HEK293 (cell line): Measurements from ENCODE around the gene DGKQ.
A peak's percentile ranks its signal among the peaks of the same experiment; 100 is the strongest.

Source experiments
- CTCF ChIA-PET: fragments of 350-600 bp; formaldehyde crosslinking; extraction: SDS; loops from one replicate; lab custom pipeline; 2021; ENCODE audit warnings: antibody characterized with exemption; lab: Yijun Ruan, JAX
- POLR2A ChIA-PET: fragments of 300-600 bp; formaldehyde crosslinking; extraction: SDS; loops from one replicate; lab custom pipeline; 2020; ENCODE audit warnings: antibody characterized with exemption, inconsistent platforms; lab: Yijun Ruan, JAX
- H3K27ac ChIP-seq: fragments of 200-500 bp; sonication (Bioruptor generic); 2 replicates; pipeline ENCODE4 v1.5.1; 2014; ENCODE audit warnings: low read depth, low read length, control low read depth, inconsistent platforms; ENCODE audit errors: extremely low read depth
- H3K36me3 ChIP-seq, 2 experiments: fragments of 200-500 bp in 1 of 2; sonication (Bioruptor generic) in 1 of 2; 1 replicate in 1 of 2; 2 replicates in 1 of 2; pipeline ENCODE4 v1.5.1; 2014 to 2017; ENCODE audit warnings: inconsistent platforms in 2 of 2, low read length in 2 of 2; ENCODE audit not compliant: control insufficient read depth in 2 of 2, insufficient read depth in 1 of 2
- H3K4me1 ChIP-seq: fragments of 200-500 bp; sonication (Bioruptor generic); 2 replicates; pipeline ENCODE4 v1.5.1; 2014; ENCODE audit warnings: mild to moderate bottlenecking, low read length, inconsistent platforms; ENCODE audit not compliant: control insufficient read depth, insufficient read depth
- H3K4me3 ChIP-seq: 2 replicates; pipeline ENCODE4 v1.5.1; 2011; ENCODE audit warnings: low read depth, mild to moderate bottlenecking, control low read depth, low read length, moderate library complexity
- H3K9me3 ChIP-seq: fragments of 200-500 bp; sonication (Bioruptor generic); 2 replicates; pipeline ENCODE4 v1.5.1; 2014; ENCODE audit warnings: low read depth, low read length, inconsistent platforms; ENCODE audit not compliant: control insufficient read depth, insufficient read depth
- ELK4 ChIP-seq: IDR thresholded peaks from 2 replicates; pipeline ENCODE4 v1.6.1; 2011; ENCODE audit warnings: mild to moderate bottlenecking, low read depth, low read length, borderline replicate concordance
- HIC1 ChIP-seq: fragments of 450-650 bp; formaldehyde crosslinking; IDR thresholded peaks from 2 replicates; pipeline ENCODE4 v1.5.1; 2016; ENCODE audit warnings: missing biosample characterization, missing genetic modification characterization
- KLF9 ChIP-seq: fragments of 450-650 bp; formaldehyde crosslinking; IDR thresholded peaks from 2 replicates; pipeline ENCODE4 v1.5.1; 2016; ENCODE audit warnings: missing biosample characterization, missing genetic modification characterization, low read depth
- SP7 ChIP-seq: fragments of 450-650 bp; formaldehyde crosslinking; IDR thresholded peaks from 2 replicates; pipeline ENCODE4 v1.5.1; 2016; ENCODE audit warnings: missing biosample characterization, missing genetic modification characterization
- YY2 ChIP-seq: fragments of 450-650 bp; formaldehyde crosslinking; IDR thresholded peaks from 2 replicates; pipeline ENCODE4 v1.5.1; 2016; ENCODE audit warnings: missing biosample characterization, missing genetic modification characterization
- ZBTB11 ChIP-seq: fragments of 450-650 bp; formaldehyde crosslinking; conservative IDR thresholded peaks from 2 replicates; pipeline ENCODE4 v1.5.1; 2016; ENCODE audit warnings: low read depth, missing biosample characterization, missing genetic modification characterization
- ZBTB17 ChIP-seq: fragments of 450-650 bp; formaldehyde crosslinking; IDR thresholded peaks from 2 replicates; pipeline ENCODE4 v1.5.1; 2016; ENCODE audit warnings: missing biosample characterization, missing genetic modification characterization
- ZBTB6 ChIP-seq: fragments of 450-650 bp; formaldehyde crosslinking; IDR thresholded peaks from 2 replicates; pipeline ENCODE4 v1.5.1; 2017; ENCODE audit warnings: missing biosample characterization, missing genetic modification characterization
- ZNF10 ChIP-seq: fragments of 450-650 bp; formaldehyde crosslinking; IDR thresholded peaks from 2 replicates; pipeline ENCODE4 v1.5.1; 2017; ENCODE audit warnings: missing biosample characterization, missing genetic modification characterization
- ZNF140 ChIP-seq: fragments of 450-650 bp; formaldehyde crosslinking; IDR thresholded peaks from 2 replicates; pipeline ENCODE4 v1.5.1; 2016; ENCODE audit warnings: missing biosample characterization, missing genetic modification characterization
- ZNF155 ChIP-seq: fragments of 450-650 bp; formaldehyde crosslinking; IDR thresholded peaks from 2 replicates; pipeline ENCODE4 v1.5.1; 2016; ENCODE audit warnings: missing biosample characterization, missing genetic modification characterization
- ZNF169 ChIP-seq: fragments of 450-650 bp; formaldehyde crosslinking; IDR thresholded peaks from 2 replicates; pipeline ENCODE4 v1.5.1; 2016; ENCODE audit warnings: missing biosample characterization, missing genetic modification characterization
- ZNF266 ChIP-seq: fragments of 450-650 bp; formaldehyde crosslinking; IDR thresholded peaks from 2 replicates; pipeline ENCODE4 v1.5.1; 2016; ENCODE audit warnings: missing biosample characterization, missing genetic modification characterization, low read depth
- ZNF335 ChIP-seq: fragments of 450-650 bp; formaldehyde crosslinking; conservative IDR thresholded peaks from 2 replicates; pipeline ENCODE4 v1.5.1; 2016; ENCODE audit warnings: missing biosample characterization, missing genetic modification characterization
- ZNF398 ChIP-seq: fragments of 450-650 bp; formaldehyde crosslinking; IDR thresholded peaks from 2 replicates; pipeline ENCODE4 v1.5.1; 2017; ENCODE audit warnings: missing biosample characterization, missing genetic modification characterization
- ZNF560 ChIP-seq: fragments of 450-650 bp; formaldehyde crosslinking; IDR thresholded peaks from 2 replicates; pipeline ENCODE4 v1.5.1; 2017; ENCODE audit warnings: missing biosample characterization, missing genetic modification characterization, borderline replicate concordance
- ZNF600 ChIP-seq: fragments of 450-650 bp; formaldehyde crosslinking; IDR thresholded peaks from 2 replicates; pipeline ENCODE4 v1.5.1; 2016; ENCODE audit warnings: missing biosample characterization, missing genetic modification characterization
- ZNF843 ChIP-seq: fragments of 450-650 bp; formaldehyde crosslinking; IDR thresholded peaks from 2 replicates; pipeline ENCODE4 v1.5.1; 2016; ENCODE audit warnings: missing biosample characterization, missing genetic modification characterization
- ZXDB ChIP-seq: fragments of 450-650 bp; formaldehyde crosslinking; IDR thresholded peaks from 2 replicates; pipeline ENCODE4 v1.5.1; 2016; ENCODE audit warnings: missing biosample characterization, missing genetic modification characterization
- TF ChIP-seq, protein P1 (sequence below): fragments of 450-650 bp; formaldehyde crosslinking; IDR thresholded peaks from 2 replicates; pipeline ENCODE4 v1.5.1; 2016; ENCODE audit warnings: missing biosample characterization, missing genetic modification characterization

Gene DGKQ

DNA sequence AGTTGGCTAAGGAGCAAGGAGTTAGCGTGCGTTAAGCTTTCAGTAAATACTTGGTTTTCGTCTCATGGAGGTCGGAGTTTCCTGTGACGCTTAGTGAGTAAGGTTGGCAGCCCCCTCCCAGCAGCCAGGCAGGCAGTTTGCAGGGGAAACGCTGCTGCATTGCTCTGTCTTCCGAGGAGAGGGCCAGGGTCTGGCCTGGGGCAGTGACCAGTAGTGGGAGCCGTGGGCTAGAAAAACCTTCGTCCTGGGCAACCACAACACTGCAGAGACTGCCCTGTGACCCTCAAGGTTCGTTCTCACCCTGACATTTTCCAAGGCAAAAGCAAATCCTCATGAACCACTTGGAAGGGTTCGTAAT is 40.7 kb downstream of the DGKQ start:
- H3K27ac ChIP-seq: peak overlapping the region; percentile 26; the same call in 1 of the 2 replicates

GRCh38 chr4:931960-932712 is 41.2 kb downstream of the DGKQ start, which contains the start of the genes GAK and TMEM175:
TSS of gene GAK (minus strand) at chr4:932316. CDS start at chr4:932187, 129 bp downstream.
TSS of gene TMEM175 (plus strand) at chr4:932460. CDS start at chr4:947740, 15,280 bp downstream.
- H3K9me3 ChIP-seq: no peaks in the 10 kb centered on the region
- peaks cover 5% of the 10 kb centered on the region; the same call in 1 of the 2 replicates for H3K4me1 ChIP-seq
- H3K27ac ChIP-seq: peak within 1 kb of the TSS; percentile 75
- peak within 1 kb of the TSS; percentile 94 for H3K4me3 ChIP-seq
- ChIA-PET POLR2A (interaction anchor here (0.5 to 1.2 kb wide), 8 partner anchors 8 to 238 kb away, joined by 3 to 5 read pairs (median 3); no protein-coding TSS in a partner anchor), CTCF (interaction anchor here (1.0 kb wide), 1 partner anchor 190 kb away, joined by 3 read pairs; no protein-coding TSS in a partner anchor)
- no peaks in the 10 kb centered on the region for H3K36me3 ChIP-seq
- TF ChIP-seq ZBTB17 (tag by site-specific recombination): peak; percentile 85
- TF ChIP-seq ZBTB6 (tag by site-specific recombination): peak; percentile 76
- peak; percentile 20 for TF ChIP-seq SP7 (tag by site-specific recombination)
- TF ChIP-seq ZBTB11 (tag by site-specific recombination): peak; percentile 81; the same call in 1 of the 2 replicates
- 0 out of 2 replicates have a peak, but pooled peaks have one; percentile 14 for TF ChIP-seq HIC1
- peak; percentile 46; the same call in 1 of the 2 replicates for TF ChIP-seq ZXDB
- TF ChIP-seq ZNF843: no peak
- no peak for TF ChIP-seq ZNF169 (tag by site-specific recombination)
- TF ChIP-seq KLF9: 0 out of 2 replicates have a peak, but pooled peaks have one; percentile 19
- no peak for TF ChIP-seq ZNF398 (tag by site-specific recombination)
- peak; percentile 74; the same call in 1 of the 2 replicates for TF ChIP-seq ZNF600 (tag by site-specific recombination)
- TF ChIP-seq ZNF560 (tag by site-specific recombination): no peak
- peak; percentile 49; the same call in 1 of the 2 replicates for TF ChIP-seq YY2 (tag by site-specific recombination)
- TF ChIP-seq ZNF266 (tag by site-specific recombination): no peak
- TF ChIP-seq ELK4: peak; percentile 46; the same call in 1 of the 2 replicates
- TF ChIP-seq ZNF335: peak; percentile 75
- TF ChIP-seq ZNF10 (tag by site-specific recombination): no peak
- TF ChIP-seq ZNF140: no peak

More for the DNA sequence above, 40.7 kb downstream of the DGKQ start:
- ChIA-PET CTCF (no interaction called here), POLR2A (interaction anchor here (0.8 to 1.2 kb wide), 5 partner anchors 9 to 151 kb away, joined by 3 to 4 read pairs (median 3); no protein-coding TSS in a partner anchor)
- Histone ChIP-seq H3K4me3 (peak overlapping the region; percentile 94), H3K36me3 (no peaks in the 10 kb centered on the region), H3K4me1 (peaks cover 5% of the 10 kb centered on the region; the same call in 1 of the 2 replicates), H3K9me3 (no peaks in the 10 kb centered on the region)
- TF ChIP-seq, protein P1, sequence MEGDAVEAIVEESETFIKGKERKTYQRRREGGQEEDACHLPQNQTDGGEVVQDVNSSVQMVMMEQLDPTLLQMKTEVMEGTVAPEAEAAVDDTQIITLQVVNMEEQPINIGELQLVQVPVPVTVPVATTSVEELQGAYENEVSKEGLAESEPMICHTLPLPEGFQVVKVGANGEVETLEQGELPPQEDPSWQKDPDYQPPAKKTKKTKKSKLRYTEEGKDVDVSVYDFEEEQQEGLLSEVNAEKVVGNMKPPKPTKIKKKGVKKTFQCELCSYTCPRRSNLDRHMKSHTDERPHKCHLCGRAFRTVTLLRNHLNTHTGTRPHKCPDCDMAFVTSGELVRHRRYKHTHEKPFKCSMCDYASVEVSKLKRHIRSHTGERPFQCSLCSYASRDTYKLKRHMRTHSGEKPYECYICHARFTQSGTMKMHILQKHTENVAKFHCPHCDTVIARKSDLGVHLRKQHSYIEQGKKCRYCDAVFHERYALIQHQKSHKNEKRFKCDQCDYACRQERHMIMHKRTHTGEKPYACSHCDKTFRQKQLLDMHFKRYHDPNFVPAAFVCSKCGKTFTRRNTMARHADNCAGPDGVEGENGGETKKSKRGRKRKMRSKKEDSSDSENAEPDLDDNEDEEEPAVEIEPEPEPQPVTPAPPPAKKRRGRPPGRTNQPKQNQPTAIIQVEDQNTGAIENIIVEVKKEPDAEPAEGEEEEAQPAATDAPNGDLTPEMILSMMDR (tag by site-specific recombination): peak; percentile 64; the same call in 1 of the 2 replicates
- TF ChIP-seq ZNF155 (tag by site-specific recombination): no peak
